OCI-LY3 (cell line): Measurements from ENCODE around the gene CYTH3.
"Not testable (repeated sequence)": the region's sequence is repeated elsewhere in the genome, so short reads cannot be mapped to it uniquely, and the experiment has no call there.

Experiments
- EZH2phosphoT487 ChIP-seq: fragments of 200-600 bp; shearing (Covaris generic); IDR thresholded peaks from 2 replicates; pipeline ENCODE4 v1.6.1; 2018; ENCODE audit warnings: antibody characterized with exemption, mixed run types, low read depth
- TF ChIP-seq, protein P1 (sequence below): fragments of 200-600, 300-600 bp; sonication (generic); IDR thresholded peaks from 2 replicates; pipeline ENCODE4 v1.5.1; 2014; ENCODE audit warnings: antibody characterized with exemption, low read length, low read depth

DNA sequence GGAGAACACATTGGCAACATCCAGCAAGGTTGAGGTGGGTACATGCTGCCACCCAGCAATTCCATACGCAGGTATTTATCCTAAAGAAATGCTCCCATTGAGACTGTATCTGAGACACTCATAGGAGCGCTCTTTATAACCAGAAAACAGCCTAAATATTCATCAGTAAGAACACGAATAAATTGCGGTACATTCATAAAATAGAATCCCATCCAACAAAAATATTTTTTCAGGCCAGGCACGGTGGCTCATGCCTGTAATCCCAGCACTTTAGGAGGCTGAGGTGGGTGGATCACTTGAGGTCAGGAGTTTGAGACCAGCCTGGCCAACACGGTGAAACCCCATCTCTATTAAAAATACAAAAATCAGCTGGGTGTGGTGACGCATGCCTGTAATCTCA, 81.9 kb downstream of the CYTH3 start:
- TF ChIP-seq, protein P1, sequence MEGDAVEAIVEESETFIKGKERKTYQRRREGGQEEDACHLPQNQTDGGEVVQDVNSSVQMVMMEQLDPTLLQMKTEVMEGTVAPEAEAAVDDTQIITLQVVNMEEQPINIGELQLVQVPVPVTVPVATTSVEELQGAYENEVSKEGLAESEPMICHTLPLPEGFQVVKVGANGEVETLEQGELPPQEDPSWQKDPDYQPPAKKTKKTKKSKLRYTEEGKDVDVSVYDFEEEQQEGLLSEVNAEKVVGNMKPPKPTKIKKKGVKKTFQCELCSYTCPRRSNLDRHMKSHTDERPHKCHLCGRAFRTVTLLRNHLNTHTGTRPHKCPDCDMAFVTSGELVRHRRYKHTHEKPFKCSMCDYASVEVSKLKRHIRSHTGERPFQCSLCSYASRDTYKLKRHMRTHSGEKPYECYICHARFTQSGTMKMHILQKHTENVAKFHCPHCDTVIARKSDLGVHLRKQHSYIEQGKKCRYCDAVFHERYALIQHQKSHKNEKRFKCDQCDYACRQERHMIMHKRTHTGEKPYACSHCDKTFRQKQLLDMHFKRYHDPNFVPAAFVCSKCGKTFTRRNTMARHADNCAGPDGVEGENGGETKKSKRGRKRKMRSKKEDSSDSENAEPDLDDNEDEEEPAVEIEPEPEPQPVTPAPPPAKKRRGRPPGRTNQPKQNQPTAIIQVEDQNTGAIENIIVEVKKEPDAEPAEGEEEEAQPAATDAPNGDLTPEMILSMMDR, result not testable (repeated sequence)
- TF ChIP-seq EZH2phosphoT487, result not testable (repeated sequence)
